GM21717 (cell line): ENCODE results near the gene SLX1A.
"Not testable (repeated sequence)": the region's sequence is repeated elsewhere in the genome, so short reads cannot be mapped to it uniquely, and the experiment has no call there.

Experiments
- ATAC-seq: cut with Tn5 transposase; IDR thresholded peaks from one replicate; pipeline ENCODE4 v1.9.1; 2021; ENCODE audit warnings: mild to moderate bottlenecking, moderate library complexity; ENCODE audit not compliant: unreplicated experiment

SLX1A gene

DNA sequence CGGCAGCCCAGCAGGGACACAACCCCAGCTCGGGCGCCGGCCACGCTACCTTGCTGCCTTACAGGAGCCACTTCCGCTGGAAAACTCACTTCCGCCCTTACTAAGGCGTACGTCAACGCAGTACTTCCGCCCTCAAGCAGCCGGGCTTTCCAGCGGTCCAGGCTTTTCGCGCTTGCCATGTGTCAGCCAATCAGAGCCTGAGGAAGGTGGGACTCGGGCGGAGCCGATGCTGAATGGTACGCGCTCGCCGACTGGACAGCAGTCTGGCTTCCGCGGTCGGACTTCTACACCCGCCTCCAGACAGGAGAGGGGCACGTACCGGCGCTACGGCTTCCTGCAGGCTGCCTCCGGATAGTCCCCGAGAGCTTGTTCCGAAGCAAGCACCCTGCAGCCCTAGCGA lies at the start of gene SLX1A, which contains the start of gene BOLA2B:
Gene SLX1A, plus strand, starts transcription at position 261 of the 400 bp plus-strand sequence. CDS start 210 bp downstream, outside the sequence.
Gene BOLA2B, minus strand, starts transcription at position 52 of the 400 bp plus-strand sequence. CDS start 71 bp downstream, outside the sequence.
- peak; percentile 78 for ATAC-seq

GRCh38 chr16:30144017-30144416 lies 49.7 kb upstream of the SLX1A start:
- no peak for ATAC-seq

DNA sequence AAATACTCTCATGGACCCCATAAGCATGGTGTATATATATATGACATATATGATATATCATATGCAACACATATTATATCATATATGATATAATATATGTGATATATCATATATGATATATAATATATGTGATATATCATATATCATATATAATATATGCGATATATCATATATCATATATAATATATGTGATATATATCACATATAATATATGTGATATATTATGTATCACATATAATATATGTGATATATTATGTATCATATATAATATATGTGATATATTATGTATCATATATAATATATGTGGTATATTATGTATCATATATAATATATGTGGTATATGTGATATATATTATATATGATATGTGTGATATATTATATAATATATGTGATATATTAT lies 48.8 kb upstream of the SLX1A start:
- no peak for ATAC-seq

- ATAC-seq = no peak
These were observed 48.0 kb upstream of the SLX1A start for GRCh38 chr16:30145657-30146056.

DNA sequence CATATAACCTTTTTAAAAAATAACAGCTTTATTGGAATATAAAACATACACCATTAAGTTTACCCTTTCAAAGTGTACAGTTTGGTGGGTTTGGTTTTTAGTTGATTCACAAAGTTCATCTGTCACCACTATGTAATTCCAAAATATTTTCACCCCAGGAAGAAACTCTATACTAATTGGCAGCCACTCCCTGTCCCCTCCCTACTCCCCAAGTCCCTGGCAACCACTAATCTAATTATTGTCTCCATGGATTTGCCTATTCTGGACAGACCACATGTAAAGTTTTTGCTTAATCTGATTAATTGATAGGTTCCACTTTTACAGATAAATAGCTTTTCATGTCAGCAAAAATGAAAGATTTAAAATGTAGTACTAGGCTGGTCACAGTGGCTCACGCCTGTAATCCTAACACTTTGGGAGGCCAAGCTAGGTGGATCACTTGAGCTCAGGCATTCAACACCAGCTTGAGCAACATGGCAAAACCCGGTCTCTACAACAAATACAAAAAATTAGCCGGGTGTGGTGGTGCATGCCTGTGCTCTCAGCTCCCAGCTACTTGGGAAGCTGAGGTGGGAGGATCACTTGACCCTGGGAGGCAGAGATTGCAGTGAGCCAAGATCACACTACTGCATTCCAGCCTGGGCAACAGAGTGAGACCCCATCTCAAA lies 45.7 kb upstream of the SLX1A start:
- ATAC-seq = no peak

GRCh38 chr16:30149250-30149930 lies 44.3 kb upstream of the SLX1A start:
- no peak for ATAC-seq

GRCh38 chr16:30151091-30151490 lies 42.6 kb upstream of the SLX1A start:
- ATAC-seq = no peak

- no peak for ATAC-seq
These were observed 41.2 kb upstream of the SLX1A start for GRCh38 chr16:30152517-30152916.

DNA sequence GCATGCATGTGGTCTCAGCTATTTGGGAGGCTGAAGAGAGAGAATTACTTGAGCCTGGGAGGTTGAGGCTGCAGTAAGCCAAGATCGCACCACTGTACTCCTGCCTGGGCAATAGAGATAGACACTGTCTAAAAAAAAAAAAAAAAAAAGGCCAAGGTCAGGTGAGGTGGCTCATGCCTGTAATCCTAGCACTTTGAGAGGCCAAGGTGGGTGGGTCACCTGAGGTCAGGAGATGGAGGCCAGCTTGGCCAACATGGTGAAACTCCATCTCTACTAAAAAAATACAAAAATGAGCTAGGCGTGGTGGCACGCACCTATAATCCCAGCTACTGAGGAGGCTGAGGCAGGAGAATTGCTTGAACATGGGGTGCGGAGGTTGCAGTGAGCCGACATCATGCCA lies 38.5 kb upstream of the SLX1A start:
- no peak for ATAC-seq

DNA sequence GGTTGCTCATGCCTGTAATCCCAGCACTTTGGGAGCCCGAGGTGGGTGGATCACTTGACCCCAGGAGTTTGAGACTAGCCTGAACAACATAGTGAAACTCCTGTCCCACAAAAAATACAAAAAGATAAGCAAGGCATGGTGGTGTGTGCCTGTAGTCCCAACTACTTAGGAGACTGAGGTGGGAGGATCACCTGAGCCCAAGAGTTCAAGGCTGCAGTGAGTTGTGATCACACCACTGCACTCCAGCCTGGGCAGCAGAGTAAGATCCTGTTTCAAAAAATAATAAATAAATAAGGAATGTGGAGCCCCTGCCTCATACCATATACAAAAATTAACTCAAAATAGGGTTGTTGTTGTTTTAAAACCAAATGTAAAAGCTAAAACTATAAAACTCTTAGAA lies 36.5 kb upstream of the SLX1A start:
- no peak for ATAC-seq

DNA sequence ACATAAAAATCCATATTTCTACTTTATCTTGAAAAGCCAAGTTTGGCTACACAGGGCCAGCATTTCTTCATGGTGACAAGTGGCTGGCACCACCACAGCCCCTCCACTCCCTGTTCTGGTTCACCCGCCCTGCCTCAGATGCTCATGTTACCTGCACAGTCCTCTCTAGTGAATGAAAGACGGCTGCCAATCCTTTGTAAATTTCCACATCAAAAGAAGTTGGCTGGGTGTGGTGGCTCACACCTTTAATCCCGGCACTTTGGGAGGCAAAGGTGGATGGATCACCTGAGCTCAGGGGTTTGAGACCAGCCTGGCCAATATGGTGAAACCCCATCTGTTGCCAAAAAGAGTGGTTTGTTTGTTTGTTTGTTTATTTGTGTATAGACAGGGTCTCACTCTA lies 30.1 kb upstream of the SLX1A start:
- ATAC-seq = no peak

- no peak for ATAC-seq
These were observed 27.3 kb upstream of the SLX1A start for GRCh38 chr16:30166202-30166902.

GRCh38 chr16:30168746-30169145 lies 24.9 kb upstream of the SLX1A start:
- ATAC-seq = not testable (repeated sequence)

GRCh38 chr16:30169416-30169815 lies 24.3 kb upstream of the SLX1A start:
- not testable (repeated sequence) for ATAC-seq

GRCh38 chr16:30170145-30170544 lies 23.5 kb upstream of the SLX1A start:
- ATAC-seq = not testable (repeated sequence)

- ATAC-seq = no peak
These were observed 20.6 kb upstream of the SLX1A start for GRCh38 chr16:30173054-30173453.

GRCh38 chr16:30176876-30177275 lies 16.8 kb upstream of the SLX1A start:
- not testable (repeated sequence) for ATAC-seq

DNA sequence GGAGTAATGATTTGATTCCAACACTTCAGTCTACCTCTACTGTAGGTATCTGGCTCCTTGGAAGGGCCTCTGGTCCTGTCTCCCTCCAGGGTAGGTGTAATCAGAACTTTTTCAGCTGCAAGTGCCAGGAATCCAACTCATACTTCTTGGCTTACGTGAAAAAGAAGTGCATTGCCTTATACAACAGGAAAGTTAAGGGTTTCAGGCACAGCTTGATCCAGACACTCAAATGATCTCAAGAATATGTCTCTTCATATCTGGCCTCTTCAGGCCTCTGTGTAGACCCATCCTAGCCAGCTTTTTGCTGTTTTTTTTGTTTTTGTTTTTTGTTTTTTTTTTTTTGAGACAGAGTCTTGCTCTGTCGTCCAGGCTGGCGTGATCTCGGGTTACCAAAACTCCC lies 14.5 kb upstream of the SLX1A start:
- no peak for ATAC-seq

GRCh38 chr16:30179931-30180330 lies 13.7 kb upstream of the SLX1A start:
- no peak for ATAC-seq

DNA sequence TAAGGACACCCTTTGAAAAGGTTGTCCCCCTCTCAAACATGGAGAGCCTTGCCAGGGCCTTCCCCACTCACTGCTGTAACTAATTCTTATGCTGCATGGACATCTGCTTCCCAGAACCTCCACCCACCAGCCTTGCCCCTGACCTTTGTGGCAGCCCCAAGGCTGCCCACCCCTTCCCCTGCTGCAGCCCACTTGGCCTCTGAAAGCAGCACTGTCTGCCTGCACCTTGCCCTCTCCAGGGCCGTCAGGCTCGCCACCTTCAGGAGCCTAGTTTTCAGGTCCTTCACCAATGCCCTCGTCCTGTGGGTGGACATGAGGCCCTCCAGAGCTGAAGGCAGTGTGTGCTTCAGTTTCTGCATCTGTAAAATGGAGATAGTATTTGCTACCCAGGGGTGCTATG lies 12.9 kb upstream of the SLX1A start:
- ATAC-seq = no peak

DNA sequence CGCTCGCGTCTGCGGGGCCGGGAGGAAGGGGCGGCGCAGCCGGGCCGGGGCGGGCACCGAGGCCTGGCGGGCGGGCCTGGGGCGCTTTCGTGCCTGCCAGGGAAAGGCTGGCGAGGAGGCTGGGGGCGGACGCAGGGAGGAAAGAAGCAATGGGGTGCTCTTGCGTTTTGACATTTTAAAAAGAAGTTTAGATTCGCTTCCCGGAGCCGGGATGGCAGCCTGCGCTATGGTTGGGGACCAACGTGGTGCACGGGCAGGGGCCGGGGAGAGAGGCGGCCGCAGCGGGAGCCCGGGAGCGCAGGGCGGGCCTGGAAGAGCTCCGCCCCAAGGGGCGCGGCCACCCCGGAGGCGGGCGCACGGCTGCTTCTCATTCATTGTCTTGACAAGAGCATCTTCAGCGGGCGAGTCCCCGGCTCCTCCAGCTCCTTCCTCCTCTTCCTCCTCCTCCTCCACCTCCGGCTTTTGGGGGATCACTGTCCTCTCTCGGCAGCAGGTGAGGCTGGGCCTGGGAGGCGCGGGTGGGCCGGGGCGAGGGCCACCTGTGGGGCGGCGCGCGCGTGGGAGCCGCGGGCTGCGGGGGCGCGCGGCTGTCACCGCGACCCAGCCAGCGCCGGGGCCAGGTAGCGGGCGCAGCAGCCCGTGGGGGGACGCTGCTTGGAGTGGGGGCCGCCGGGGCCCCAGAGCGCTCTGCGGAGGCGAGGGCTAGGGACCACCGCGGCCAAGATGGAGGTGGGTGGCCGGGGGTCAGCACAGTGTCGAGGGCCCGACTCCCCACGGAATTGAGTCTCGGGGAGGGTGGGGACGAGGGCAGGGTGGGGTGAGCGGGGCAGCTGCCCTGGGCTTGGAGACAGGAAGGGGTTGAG lies 10.2 kb upstream of the SLX1A start, which contains the start of gene CORO1A:
Gene CORO1A, plus strand, starts transcription at position 370 of the 863 bp plus-strand sequence. CDS start 1,608 bp downstream, outside the sequence.
- ATAC-seq = peak; percentile 41
